ENCODE results near the gene ADAMTS12. TPM values are rescaled to one million over a fixed set of nuclear protein-coding genes. Genes with fewer than 3 reads are reported as not detected.

The ADAMTS12 gene
- total and polyA plus RNA-seq, 2 experiments from 2014 or later = 9.1 to 17.1 TPM

- TF ChIP-seq REST (IDR thresholded peaks at IDR 0.05; ENCODE audit: unreplicated experiment) (no peak), CTCF (conservative IDR thresholded peaks at IDR 0.05; ENCODE audit: low read depth in 2 of 2) (no peak), JUNB (IDR thresholded peaks at IDR 0.05; ENCODE audit: unreplicated experiment) (no peak), ETS1 (IDR thresholded peaks at IDR 0.05) (no peak)
Observed at GRCh38 chr5:33479311-33479710, 412.5 kb downstream of the ADAMTS12 start (continued).

GRCh38 chr5:33477816-33478215, 414.0 kb downstream of the ADAMTS12 start:
- Mint-ChIP-seq H3K27me3 (ENCODE audit: insufficient read depth, low read depth, poor library complexity) (peaks cover 2% of the 10 kb centered on the region), H3K4me1 (peaks cover 19% of the 10 kb centered on the region), H3K9me3 (peaks cover 15% of the 10 kb centered on the region; the same call in 2 of the 3 replicates), H3K36me3 (ENCODE audit: low read depth) (peaks cover 72% of the 10 kb centered on the region), H3K27ac (no peak overlapping the region), H3K4me3 (no peak overlapping the region)
- Histone ChIP-seq H3K4me3 (no peak overlapping the region), H2AFZ (no peak overlapping the region), H3F3A (replicated peaks; ENCODE audit: low read depth) (no peaks in the 10 kb centered on the region; the same call in 1 of the 2 replicates), H3K4me2 (no peak overlapping the region), H3K36me3 (ENCODE audit: insufficient read depth) (peaks cover 29% of the 10 kb centered on the region), H3K79me2 (replicated peaks; ENCODE audit: insufficient read depth) (peaks cover 11% of the 10 kb centered on the region), H3K27ac (ENCODE audit: low read depth) (no peak overlapping the region), H3K9me2 (ENCODE audit: insufficient read depth) (no peaks in the 10 kb centered on the region; the same call in 1 of the 2 replicates), H3K27me3 (ENCODE audit: insufficient read depth) (no peaks in the 10 kb centered on the region), H4K20me1 (replicated peaks; ENCODE audit: insufficient read depth) (0 out of 2 replicates have a peak, but pooled peaks cover 7% of the 10 kb centered on the region), H3K4me1 (ENCODE audit: insufficient read depth) (peaks cover 21% of the 10 kb centered on the region)
- TF ChIP-seq JUNB (IDR thresholded peaks at IDR 0.05; ENCODE audit: unreplicated experiment) (no peak), NANOG (IDR thresholded peaks at IDR 0.05; ENCODE audit: borderline replicate concordance) (no peak), CREB1 (CRISPR knock-in tag; IDR thresholded peaks at IDR 0.05; ENCODE audit: low read depth) (no peak), STAT1 (IDR thresholded peaks at IDR 0.05; ENCODE audit: unreplicated experiment) (no peak), EZH2phosphoT487 (IDR thresholded peaks at IDR 0.05; ENCODE audit: unreplicated experiment) (no peak), ZNF331 (CRISPR knock-in tag; IDR thresholded peaks at IDR 0.05; ENCODE audit: low read depth) (no peak), POLR2AphosphoS5 (IDR thresholded peaks at IDR 0.05; ENCODE audit: low read depth) (no peak), REST (IDR thresholded peaks at IDR 0.05; ENCODE audit: unreplicated experiment) (no peak), EZH2 (IDR thresholded peaks at IDR 0.05; ENCODE audit: low read depth, unreplicated experiment) (no peak), CTCF (conservative IDR thresholded peaks at IDR 0.05; ENCODE audit: low read depth in 2 of 2) (no peak), ETS1 (IDR thresholded peaks at IDR 0.05) (no peak)
- no peak for DNase-seq (ENCODE audit: low spot score)
- no peak for ATAC-seq

Data from GM23338 (cell line).